GM19324 (cell line): ENCODE data around the gene AGMAT.

Source experiments
- ATAC-seq: cut with Tn5 transposase; IDR thresholded peaks from one replicate; pipeline ENCODE4 v1.9.1; 2021; ENCODE audit warnings: mild to moderate bottlenecking, moderate library complexity; ENCODE audit not compliant: unreplicated experiment, low FRiP score

AGMAT gene

DNA sequence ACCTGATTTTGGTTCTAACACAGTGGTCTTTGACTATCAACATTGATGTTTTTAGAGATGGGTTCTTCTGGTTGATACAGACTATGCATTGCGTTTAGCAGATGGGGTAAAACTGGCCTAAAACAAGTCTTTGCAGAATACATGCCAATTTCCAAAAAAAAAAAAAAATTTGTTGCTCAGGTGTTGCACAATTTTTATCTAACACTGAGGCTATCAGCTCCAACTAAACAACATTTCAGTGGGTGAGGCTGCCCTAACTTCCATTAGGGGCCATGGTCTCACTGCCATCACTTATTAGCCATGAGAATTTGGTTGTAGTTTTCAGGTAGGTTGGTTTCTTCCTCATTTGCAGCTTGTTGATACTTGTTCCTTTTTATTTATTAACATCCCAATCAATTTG is 14.0 kb downstream of the AGMAT start:
- ATAC-seq = no peak

- ATAC-seq = no peak
Measured at GRCh38 chr1:15568387-15569073, 16.3 kb downstream of the AGMAT start.

- ATAC-seq = no peak
Measured at GRCh38 chr1:15559189-15559810, 25.6 kb downstream of the AGMAT start.

GRCh38 chr1:15558516-15558915 is 26.3 kb downstream of the AGMAT start:
- ATAC-seq = no peak

DNA sequence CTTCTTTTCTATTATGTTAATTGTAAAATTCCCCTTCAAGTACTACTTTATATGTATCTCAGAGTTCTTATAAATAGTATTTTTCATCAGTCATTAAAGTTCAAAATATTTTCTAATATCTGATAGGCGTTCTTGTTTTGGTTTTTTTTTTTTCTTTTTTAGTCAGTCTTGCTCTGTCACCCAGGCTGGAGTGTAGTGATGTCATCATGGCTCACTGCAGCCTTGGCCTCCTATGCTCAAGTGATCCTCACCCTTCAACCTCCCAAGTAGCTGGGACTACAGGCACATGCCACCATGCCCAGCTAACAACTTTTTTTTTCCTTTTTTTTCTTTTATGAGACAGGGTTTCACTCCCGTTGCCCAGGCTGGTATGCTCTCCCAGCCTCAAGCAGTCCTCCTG is 27.3 kb downstream of the AGMAT start:
- no peak for ATAC-seq

DNA sequence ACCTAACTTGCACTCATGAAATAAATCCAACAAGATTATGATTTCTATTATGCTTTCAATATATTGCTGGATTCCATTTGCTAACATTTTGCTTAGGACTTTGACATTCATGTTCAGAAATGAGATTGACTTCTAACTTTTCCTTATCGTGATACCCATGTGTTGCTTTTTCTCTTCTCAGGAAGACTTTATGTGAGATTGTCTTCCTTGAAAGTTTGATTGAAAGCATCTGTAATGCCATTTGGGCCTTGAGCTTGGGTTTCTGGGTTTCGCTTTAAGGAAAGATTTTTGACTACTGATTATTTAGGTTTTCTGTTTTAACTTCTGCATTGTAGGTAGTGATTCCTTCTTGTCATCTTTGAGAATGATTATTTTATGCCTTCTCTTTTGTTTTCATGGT is 27.8 kb downstream of the AGMAT start:
- ATAC-seq = no peak

DNA sequence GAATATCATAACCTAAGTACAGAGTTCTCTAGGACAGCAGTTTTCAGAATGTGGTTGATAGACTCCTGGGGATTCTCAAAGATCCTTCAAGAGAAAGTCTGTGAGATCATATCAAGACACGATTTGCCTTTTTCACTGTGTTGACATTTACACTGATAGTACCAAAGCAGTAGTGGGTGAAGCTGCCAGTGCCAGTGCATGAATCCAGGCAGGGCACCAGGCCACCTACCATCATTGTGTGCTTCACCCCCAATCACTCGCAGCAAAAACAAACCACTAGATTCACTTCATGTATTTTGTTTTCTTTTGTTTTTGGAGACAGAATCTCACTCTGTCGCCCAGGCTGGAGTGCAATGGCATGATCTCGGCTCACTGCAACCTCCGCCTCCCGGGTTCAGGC is 34.3 kb downstream of the AGMAT start:
- no peak for ATAC-seq

GRCh38 chr1:15546641-15547040 is 38.2 kb downstream of the AGMAT start:
- ATAC-seq = no peak

- ATAC-seq = no peak
Measured at GRCh38 chr1:15543589-15544568, 41.0 kb downstream of the AGMAT start.

DNA sequence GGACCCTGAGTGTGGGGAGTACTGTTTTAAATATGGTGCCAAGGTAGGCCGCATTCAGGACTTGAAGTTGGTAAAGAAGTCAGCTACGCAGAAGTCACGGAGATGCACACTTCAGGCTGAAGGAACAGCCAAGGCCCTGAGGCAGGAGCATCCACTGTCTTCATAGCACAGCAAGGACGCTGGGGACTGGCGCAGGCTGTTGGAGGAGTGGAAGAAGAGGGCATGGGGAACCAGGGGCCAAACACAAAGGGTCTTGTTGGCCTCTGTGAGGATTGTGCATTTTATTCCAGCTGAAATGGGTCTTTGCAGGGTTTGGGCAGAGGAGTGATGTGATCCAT is 41.6 kb downstream of the AGMAT start:
- no peak for ATAC-seq

DNA sequence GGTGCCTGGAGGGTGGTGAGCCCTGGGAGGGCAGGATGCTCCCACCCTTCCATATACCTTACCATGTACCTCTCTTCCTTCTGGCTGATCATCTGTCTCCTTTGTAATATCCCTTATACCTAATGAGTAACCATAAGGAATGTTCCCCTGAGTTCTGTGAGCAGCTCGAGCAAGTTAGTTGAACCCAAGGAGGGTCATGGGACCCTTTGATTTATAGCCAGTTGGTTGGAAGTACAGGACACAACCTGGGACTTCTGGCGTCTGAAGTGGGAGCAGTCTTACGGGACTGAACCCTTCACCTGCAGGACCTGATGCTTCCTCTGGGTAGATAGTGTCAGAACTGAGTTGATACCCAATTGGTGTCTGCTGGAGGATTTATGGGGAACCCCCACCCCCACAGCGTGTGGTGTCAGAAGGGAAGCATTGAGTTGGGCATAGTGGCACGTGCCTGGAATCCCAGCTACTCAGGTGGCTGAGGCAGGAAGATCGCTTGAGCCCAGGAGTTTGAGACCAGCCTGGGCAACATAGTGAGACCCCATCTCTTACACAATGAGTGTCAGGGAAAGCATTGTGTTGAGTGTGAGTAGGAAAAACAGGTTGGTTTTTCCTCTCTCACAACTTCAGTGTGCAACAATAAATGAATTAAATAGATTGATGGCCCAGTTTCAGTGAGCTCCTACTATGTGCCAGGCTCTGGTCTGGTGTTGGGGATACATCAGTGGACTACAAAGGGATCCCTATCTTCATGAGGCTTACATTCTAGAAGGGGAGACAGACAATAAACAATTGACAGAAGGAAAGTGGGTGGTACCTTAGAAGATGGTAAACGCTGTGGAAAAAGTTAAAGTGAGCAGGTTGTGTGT is 42.2 kb downstream of the AGMAT start:
- no peak for ATAC-seq

DNA sequence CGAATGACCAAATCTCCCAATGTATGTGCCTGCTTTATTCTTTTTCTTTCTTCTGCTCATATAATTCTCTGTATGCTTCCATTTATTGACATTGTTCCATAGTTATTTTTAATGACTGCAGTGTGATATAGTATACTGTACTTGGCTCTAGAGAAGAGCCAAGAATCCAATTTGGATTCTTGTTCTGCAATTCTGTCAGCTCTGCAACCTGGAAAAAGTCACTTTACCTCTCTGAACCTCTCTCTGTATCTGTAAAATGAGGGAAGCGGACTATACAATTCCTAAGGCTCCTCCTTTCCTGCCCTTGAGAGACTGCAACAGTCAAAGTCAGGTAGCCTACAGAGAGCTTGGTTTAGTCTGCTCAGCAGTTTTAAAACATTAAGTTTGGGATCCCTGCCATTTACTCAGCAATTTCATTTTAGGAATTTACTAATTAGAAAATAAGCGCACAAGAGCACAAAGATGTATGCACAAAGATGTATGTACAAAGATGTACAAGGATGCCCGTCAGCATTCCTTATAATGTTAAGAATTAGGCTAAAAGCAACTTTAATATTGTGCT is 43.5 kb downstream of the AGMAT start:
- no peak for ATAC-seq

DNA sequence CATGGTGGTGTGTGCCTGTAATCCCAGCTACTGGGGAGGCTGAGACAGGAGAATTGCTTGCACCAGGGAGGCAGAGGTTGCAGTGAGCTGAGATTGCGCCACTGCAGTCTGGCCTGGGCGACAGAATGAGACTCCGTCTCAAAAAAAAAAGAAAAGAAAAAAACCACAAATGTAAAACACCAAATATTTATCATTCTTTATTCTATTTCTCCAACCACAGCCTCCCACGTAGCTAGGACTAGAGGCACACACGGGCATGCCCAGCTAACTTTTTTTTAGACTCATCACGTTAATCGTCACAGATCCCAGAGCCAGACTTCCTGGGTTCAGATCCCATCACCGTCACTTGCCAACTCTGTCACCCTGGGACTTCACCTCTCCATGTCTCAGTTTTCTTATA is 44.7 kb downstream of the AGMAT start:
- ATAC-seq = no peak

DNA sequence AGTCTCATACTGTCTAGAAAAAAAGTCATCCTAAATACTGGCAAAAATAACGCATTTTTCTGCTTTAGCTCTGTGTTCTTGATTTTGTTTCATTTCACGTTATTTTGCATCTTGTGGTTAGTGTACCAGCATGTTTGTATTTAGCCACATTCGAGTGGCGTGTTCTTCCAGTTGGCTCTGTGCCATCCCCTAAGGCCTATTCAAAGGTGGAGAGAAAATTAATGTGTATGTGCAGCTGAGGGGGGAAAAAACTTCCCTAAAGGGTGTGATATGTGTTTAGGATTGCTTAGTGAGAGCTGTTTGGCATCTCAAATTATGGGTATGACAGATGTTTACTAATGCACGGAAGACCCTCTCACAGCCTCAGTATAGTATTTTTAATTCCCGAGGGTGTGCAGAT is 46.1 kb downstream of the AGMAT start:
- no peak for ATAC-seq

GRCh38 chr1:15531682-15532081 is 53.2 kb downstream of the AGMAT start:
- ATAC-seq = no peak

DNA sequence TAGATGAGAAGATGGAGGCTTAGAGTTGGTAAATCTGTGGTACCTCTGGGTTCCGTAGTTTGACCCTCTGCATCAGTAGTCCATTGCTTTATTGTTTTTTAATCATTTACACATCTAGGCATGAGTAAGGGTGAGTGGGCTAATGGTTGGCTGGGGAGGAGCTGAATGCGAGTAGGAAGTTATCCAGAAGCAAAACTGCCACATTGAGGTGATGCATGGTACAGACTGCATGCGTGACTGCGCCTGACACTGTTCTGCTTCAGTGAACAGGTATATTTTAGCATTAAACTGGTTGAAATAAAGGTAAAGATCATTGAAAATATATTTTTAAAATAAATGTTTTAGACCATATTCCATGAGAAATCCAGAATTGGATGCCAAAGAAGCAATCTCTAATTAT is 53.8 kb downstream of the AGMAT start:
- no peak for ATAC-seq

DNA sequence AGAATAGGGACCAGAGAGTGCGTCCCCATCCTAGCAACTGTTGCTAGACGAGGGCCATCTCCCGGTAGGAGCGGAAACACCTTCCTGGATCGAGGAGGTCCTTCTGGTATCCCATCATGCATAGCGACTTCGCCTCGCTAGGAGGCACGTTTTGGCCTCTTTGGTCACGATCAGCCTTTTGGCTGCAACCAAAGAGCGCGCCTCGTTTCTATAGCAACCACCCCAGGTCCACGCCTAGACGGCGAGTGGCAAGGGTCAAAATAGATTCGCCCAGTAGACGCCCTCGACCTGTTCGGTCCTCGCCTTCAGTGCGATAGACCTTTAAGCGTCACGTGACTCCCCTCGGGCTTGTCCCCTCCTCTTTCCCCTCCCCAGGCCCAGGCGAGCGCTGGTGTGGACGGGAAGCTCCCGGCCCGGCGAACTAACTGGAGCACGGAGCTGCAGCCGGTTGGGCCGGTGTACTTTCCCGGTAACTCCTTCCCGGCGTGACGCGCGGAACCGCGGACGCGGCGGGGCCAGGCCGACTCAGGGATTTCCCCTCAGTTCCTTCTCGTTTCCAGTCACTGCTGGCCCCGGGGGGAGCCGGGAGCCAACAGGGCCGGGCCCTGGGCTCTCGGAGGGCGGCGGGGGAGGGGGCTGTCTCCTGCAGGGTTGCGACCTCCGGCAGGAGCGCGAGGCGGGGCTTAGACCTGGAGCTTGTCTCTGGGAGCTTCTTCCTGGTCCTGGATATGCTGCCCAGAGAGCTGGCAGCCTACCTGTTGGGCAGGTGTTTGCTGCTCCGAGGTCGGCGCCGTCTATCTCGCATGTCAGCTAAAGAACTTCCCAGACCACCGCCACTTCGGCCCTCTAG is 58.1 kb downstream of the AGMAT start, which contains the start of gene DNAJC16:
DNAJC16 (plus strand) TSS at position 359 of the 850 bp plus-strand sequence. CDS start 2,258 bp downstream, outside the sequence.
- peak; percentile 61 for ATAC-seq

DNA sequence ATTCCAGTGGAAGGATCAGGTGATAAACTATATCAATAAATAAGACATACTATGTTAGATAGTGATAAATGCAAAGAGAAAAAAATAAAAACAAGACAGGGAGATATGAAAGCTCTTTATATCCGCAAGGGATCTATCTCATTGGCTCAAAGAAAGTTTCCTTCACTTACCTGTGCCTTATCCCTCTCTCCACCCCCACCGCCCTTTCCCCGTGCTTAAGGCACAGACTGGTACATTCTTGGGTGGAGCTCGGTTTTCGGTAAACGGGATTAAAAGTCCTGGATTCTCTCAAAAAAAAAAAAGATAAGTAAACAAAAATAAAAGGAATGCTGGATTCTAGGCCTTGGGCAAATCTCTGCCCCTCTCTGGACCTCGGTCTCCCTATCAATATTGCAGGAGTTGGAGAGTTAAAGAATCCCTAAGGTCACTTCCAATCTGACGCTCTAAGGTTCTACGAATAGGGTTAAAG is 58.8 kb downstream of the AGMAT start:
- no peak for ATAC-seq
